Activated CD4-positive, alpha-beta T cell treated with anti-CD3 and anti-CD28 coated beads, Interleukin-2, amount 50 U/mL, for 24 hours (primary cell): ENCODE data around the gene HOXA2.

Experiments
- DNase-seq, 2 donors: peaks; one replicate each; pipeline ENCODE4 v3.0.0-alpha.2; 2020; ENCODE audit warnings: low read depth in 1 of 2, low spot score in 1 of 2

Gene HOXA2

GRCh38 chr7:27080844-27081436, 21.5 kb downstream of the HOXA2 start:
- DNase-seq, result no peak

DNA sequence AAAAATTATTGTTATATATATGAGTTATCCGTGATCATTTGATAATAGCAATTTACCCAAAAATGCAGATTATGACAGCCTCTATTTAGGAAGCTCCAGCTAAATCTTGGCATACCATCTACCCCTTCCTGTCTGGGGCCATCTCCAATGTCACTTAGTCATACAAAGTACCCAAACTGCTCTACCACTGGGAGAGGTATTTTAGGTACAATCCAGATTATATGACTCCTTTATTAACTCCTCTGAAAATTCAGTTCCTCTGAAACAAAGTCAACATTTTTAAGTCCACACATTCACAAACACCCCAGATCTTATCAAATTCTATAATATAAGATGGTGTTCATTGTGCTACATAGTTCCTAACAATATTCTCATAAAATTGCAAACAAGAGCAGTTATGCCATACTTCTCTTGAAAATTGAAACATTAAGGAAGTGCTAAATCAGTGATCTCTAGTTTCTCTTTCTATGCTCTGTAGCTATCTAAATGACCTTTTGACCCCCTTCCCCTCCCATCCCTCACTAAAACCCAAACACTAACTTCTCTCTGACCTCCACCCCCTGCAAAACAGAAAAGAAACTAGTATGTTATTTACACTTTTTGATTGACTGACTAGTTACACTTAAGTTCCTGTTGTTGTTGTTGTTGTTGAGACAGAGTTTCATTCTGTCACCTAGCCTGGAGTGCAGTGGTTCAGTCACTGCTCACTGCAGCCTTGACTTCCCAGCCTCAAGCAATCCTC, 23.1 kb downstream of the HOXA2 start:
- no peak for DNase-seq

- DNase-seq, result no peak
Measured at GRCh38 chr7:27078616-27079233, 23.8 kb downstream of the HOXA2 start.

DNA sequence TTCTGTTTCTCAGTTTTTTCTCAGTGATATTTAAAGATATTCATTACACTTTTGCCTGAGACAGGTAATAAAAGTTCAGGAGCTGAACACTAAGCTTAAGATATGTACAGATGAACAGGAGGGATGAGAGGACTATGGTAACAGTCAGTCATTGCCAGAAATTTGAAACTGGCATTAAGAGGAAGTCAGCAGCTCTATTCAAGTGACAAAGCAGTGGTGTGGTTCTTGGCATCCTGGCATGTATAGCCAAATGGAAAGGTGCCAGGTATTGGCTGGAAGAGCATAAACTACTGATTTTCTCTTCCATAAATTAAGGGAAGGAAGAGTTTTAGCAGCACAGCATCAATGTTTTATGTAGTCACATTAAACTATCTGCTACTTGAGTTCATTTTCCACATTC, 29.4 kb downstream of the HOXA2 start:
- DNase-seq, result no peak

DNA sequence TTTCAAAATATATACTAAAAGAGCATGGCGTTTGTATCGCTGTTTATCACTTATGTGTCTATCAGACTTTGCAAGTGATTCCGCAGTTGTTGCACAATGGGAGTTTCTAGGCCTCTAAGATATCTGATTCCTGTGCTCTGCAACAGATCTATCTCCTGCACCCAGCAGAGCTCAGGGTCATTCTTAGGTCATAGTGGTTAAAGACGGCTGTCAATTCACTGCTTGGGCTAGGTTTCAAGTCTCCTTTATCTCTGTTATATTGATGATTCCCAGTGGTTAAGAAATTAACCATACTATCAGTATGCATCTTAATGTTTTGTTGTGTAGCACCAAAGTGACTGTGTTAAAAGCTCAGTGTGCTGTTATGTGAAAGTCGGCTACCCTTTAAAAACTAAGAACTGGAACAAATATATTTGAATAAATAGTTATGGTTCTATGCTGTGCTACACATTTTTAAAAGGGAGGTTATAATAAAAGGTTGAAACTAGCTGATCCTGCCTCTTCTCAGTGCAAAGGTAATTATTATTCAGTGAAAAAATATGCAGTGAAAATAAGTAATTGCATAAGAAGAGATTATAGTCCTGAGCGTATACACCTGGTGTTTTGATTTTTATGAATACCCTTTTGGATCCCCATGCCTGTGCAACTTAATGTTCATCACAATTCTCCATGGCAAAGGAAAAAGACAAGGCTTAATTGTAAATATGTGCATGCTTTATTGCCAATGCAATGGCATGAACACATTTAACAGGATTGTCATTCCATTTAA, 30.7 kb downstream of the HOXA2 start:
- DNase-seq, result no peak

DNA sequence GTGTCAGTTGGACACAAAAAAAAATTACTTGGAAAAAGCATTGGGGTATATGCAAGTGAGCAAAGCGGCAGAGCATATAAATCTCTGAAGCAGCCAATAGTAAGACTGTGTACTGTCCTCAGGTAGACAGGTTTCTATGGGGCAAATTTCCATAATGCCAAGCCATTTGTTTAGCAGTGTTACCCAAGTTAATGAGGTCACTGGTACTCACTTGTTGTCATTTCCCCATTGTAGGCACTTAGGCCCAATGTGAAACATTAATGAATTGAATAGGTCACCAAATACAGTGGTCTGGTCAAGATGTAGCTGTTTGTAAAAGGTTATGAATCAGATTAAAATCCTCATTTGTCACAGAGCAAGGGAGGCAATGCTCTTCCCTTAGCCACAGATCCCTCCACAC, 34.2 kb downstream of the HOXA2 start:
- DNase-seq, result no peak

GRCh38 chr7:27066148-27066547, 36.3 kb downstream of the HOXA2 start:
- no peak for DNase-seq

DNA sequence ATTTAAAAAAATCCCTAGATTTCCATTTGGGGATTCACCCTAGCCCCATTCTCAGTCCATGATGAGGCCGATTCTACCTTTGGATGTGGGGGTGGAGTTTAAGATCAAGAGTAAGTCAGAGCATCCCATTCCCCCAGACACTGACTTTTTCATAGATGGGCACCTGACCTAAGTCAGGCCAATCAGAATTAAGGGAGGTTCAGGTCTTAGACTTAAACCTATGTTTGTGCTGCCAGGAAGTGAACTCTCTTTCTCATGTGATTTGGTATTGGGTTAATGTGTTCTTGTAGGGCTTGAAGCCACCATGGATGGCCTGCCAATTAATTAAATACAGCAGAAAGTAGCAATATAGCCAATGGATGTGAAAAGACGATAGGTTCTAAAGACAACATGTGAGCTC, 36.8 kb downstream of the HOXA2 start:
- DNase-seq, result no peak

DNA sequence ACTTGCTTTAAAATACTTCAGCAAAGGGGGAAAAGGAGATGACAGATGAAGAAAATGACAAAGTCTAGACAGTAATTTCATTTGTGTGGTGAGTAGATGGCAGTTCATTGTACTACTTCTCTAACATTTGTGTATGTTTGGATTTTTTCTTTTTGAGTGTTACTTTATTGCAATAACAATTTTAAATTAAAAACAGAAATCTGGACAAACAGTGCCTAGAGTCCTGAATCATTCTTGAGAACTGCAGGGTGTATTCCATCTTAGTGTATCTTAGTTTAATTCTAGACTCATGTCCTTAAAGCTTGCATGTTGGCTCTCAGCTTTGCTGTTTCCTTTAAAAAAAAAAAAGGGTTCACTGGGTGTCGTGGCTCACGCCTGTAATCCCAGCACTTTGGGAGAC, 37.8 kb downstream of the HOXA2 start:
- no peak for DNase-seq

DNA sequence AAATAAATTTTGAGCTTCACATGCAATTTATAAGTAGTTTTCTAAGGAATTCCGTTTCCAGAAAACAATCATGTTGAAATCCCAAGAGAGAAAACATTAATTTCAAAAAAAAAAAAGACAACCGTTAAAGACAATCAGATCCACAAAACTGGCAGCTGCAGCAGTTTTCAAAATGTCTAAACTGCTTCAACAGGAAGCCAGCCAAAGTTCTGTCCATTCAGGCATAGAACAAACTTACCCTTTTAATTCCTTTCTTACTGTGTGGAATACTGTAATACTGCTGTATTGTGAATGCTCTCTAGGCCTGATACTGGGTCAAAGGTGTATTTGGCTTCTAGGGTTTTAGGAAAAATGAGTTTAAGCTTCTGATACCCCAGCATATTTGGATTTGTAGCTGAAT, 38.3 kb downstream of the HOXA2 start:
- no peak for DNase-seq

GRCh38 chr7:27062946-27063345, 39.5 kb downstream of the HOXA2 start:
- no peak for DNase-seq

- DNase-seq, result no peak
Measured at GRCh38 chr7:27053153-27053552, 49.3 kb downstream of the HOXA2 start.

GRCh38 chr7:27051451-27051850, 51.0 kb downstream of the HOXA2 start:
- no peak for DNase-seq
